CD14-positive monocyte (primary cell): ENCODE measurements around the gene LKAAEAR1. TPM values are rescaled to one million over a fixed set of nuclear protein-coding genes. Genes with fewer than 3 reads are reported as not detected.

Source experiments
- DNase-seq, 3 donors: peaks; one replicate each; pipeline ENCODE4 v3.0.0-alpha.2; 2011 to 2022
- H2AFZ ChIP-seq: 2 replicates; pipeline ENCODE4 v1.6.0; 2012; ENCODE audit warnings: mild to moderate bottlenecking, low read depth, low read length, inconsistent platforms; ENCODE audit not compliant: insufficient read depth, poor library complexity, severe bottlenecking
- H3K27ac ChIP-seq, 2 donors: 1 replicate in 1 of 2; 2 replicates in 1 of 2; pipeline ENCODE4 v1.5.1; 2012 to 2013; ENCODE audit warnings: low read length in 2 of 2, control low read depth in 1 of 2, inconsistent platforms in 1 of 2, low read depth in 1 of 2, mild to moderate bottlenecking in 1 of 2
- H3K27me3 ChIP-seq, 2 donors: one replicate each; pipeline versions ENCODE4 v1.6.0 to v1.6.1; 2011 to 2013; ENCODE audit warnings: low read length in 2 of 2; ENCODE audit not compliant: control insufficient read depth in 2 of 2, insufficient read depth in 2 of 2
- H3K36me3 ChIP-seq, 2 donors: replicated peaks in 1 of 2; 1 replicate in 1 of 2; 2 replicates in 1 of 2; pipeline versions ENCODE4 v1.5.1 to v1.6.1; 2012 to 2013; ENCODE audit warnings: low read length in 2 of 2, control low read depth in 1 of 2, inconsistent platforms in 1 of 2, mild to moderate bottlenecking in 1 of 2; ENCODE audit not compliant: insufficient read depth in 2 of 2, control insufficient read depth in 1 of 2
- H3K4me1 ChIP-seq, 2 donors: 1 replicate in 1 of 2; 2 replicates in 1 of 2; pipeline versions ENCODE4 v1.5.1 to v1.6.1; 2012 to 2013; ENCODE audit warnings: low read length in 2 of 2, control low read depth in 1 of 2, inconsistent platforms in 1 of 2, mild to moderate bottlenecking in 1 of 2, moderate library complexity in 1 of 2; ENCODE audit not compliant: insufficient read depth in 2 of 2, control insufficient read depth in 1 of 2
- H3K4me2 ChIP-seq: replicated peaks from 2 replicates; pipeline ENCODE3; 2012; ENCODE audit warnings: low read length, moderate library complexity, mild to moderate bottlenecking; ENCODE audit not compliant: poor library complexity, severe bottlenecking; ENCODE audit errors: extremely low read depth
- H3K4me3 ChIP-seq, 3 experiments: fragments of 200-600 bp in 1 of 3; sonication (generic) in 1 of 3; replicated peaks in 1 of 3; 1 replicate in 2 of 3; 2 replicates in 1 of 3; pipeline ENCODE4 v1.5.1; 2011 to 2013; ENCODE audit warnings: low read length in 3 of 3, mild to moderate bottlenecking in 3 of 3, control low read depth in 2 of 3, low read depth in 2 of 3, inconsistent platforms in 1 of 3, moderate library complexity in 1 of 3
- H3K79me2 ChIP-seq: 2 replicates; pipeline ENCODE4 v1.6.0; 2012; ENCODE audit warnings: mild to moderate bottlenecking, control low read depth, inconsistent platforms, low read length, moderate library complexity; ENCODE audit not compliant: insufficient read depth
- H3K9ac ChIP-seq: 2 replicates; pipeline ENCODE4 v1.6.0; 2017; ENCODE audit warnings: low read length, mild to moderate bottlenecking; ENCODE audit not compliant: insufficient read depth, poor library complexity, severe bottlenecking
- H3K9me3 ChIP-seq, 2 donors: replicated peaks in 1 of 2; 1 replicate in 1 of 2; 2 replicates in 1 of 2; pipeline versions ENCODE4 v1.5.1 to v1.6.1; 2012 to 2013; ENCODE audit warnings: low read length in 2 of 2, control low read depth in 1 of 2; ENCODE audit not compliant: control insufficient read depth in 1 of 2, insufficient read depth in 1 of 2
- H4K20me1 ChIP-seq: 2 replicates; pipeline ENCODE4 v1.6.0; 2012; ENCODE audit warnings: mild to moderate bottlenecking, low read length, control low read depth, moderate library complexity; ENCODE audit not compliant: insufficient read depth
- H3K27ac Mint-ChIP-seq, 7 donors: one replicate each; pipeline ENCODE4 v1.8.0; 2020; ENCODE audit warnings: mild to moderate bottlenecking in 7 of 7, mixed read lengths in 7 of 7, moderate library complexity in 6 of 7, inconsistent platforms in 2 of 7
- H3K27me3 Mint-ChIP-seq, 3 donors: one replicate each; pipeline ENCODE4 v1.8.0; 2021 to 2022; ENCODE audit warnings: low read depth in 3 of 3, mild to moderate bottlenecking in 3 of 3, mixed read lengths in 3 of 3, moderate library complexity in 3 of 3, inconsistent platforms in 1 of 3
- H3K36me3 Mint-ChIP-seq, 2 donors: one replicate each; pipeline ENCODE4 v1.8.0; 2020; ENCODE audit warnings: mixed read lengths in 2 of 2, inconsistent platforms in 1 of 2, mild to moderate bottlenecking in 1 of 2
- H3K4me1 Mint-ChIP-seq: one replicate; pipeline ENCODE4 v1.8.0; 2020; ENCODE audit warnings: mild to moderate bottlenecking, mixed read lengths
- H3K4me3 Mint-ChIP-seq, 2 donors: one replicate each; pipeline ENCODE4 v1.8.0; 2020; ENCODE audit warnings: mild to moderate bottlenecking in 2 of 2, mixed read lengths in 2 of 2, moderate library complexity in 1 of 2
- H3K9me3 Mint-ChIP-seq, 7 donors: one replicate each; pipeline ENCODE4 v1.8.0; 2020 to 2022; ENCODE audit warnings: mixed read lengths in 7 of 7, mild to moderate bottlenecking in 6 of 7, moderate library complexity in 6 of 7, inconsistent platforms in 2 of 7
- WGBS: methylation state at CpG from one replicate; pipeline ENCODE4 v1.1.5; 2013; ENCODE audit warnings: missing lambda C conversion rate; ENCODE audit not compliant: insufficient coverage; 5-methylcytosine and 5-hydroxymethylcytosine counted together
- intact Hi-C, 2 donors: fragments of 100-400 bp; cut with micrococcal nuclease; formaldehyde crosslinking; loops; one replicate each; pipeline versions ENCODE4 v1.15.0 to v1.15.1; 2023
- polyA plus RNA-seq, 3 donors: library from polyadenylated mRNA; depleted of rRNA in 1 of 3; unstranded in 2 of 3; stranded (reverse) in 1 of 3; fragments of 300-500 nt in 2 of 3; fragments of >200 nt in 1 of 3; fragmentation: Illumina TruSeq in 2 of 3; gene quantifications; 1 replicate in 2 of 3; 2 replicates in 1 of 3; pipeline ENCODE4 v1.2.3, GENCODE V29; 2012 to 2021
- TF ChIP-seq, protein P1 (sequence below): fragments of 200-600 bp; IDR thresholded peaks from one replicate; pipeline ENCODE4 v1.8.0; 2022; ENCODE audit warnings: antibody characterized with exemption, mild to moderate bottlenecking

The LKAAEAR1 gene
- polyA plus RNA-seq, 3 donors: 0.61 to 0.86 (median 0.64) TPM

DNA sequence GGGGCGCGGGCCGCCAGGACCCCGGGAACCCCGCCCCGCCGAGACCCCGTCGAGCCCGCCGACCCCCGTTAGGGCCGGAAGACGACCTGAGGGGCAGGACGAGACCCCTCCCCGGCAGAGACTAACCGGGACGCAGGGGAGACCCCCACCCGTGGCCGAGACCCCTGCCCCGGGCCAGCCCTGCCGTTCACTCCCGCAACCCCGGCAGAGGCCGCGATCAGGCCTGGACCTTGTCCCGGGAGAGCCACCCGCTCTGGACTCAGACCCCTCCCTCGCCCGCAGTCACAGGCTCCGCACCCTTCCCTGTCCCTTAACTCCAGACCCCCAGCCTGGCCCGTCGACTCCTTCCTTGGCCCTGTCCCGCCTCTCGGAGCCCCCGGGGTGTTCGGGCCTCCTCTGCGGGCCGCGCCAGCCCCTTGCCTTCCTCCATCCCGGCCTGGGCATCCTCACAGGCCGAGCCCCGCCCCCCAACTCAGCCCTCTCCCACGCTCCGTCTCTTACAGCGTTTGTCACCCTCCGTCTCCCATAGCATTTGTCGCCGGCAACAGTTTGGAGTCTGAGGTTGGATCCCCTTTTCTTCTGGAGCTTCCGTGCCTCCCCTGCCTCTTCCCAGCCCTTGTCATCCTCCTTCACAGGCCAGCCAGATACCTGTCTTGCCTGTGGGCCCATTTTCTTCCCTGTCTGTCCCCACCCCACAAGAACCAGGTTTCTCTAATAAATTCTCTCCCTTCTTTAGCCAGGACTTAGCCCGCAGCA, 20.6 kb downstream of the LKAAEAR1 start:
- no peak for DNase-seq
- H3K27me3 Mint-ChIP-seq: peaks cover 2 to 27% (median 20%) of the 10 kb centered on the region in 3 donors
- peak overlapping the region; percentile 82 to 87 for H3K4me3 Mint-ChIP-seq
- Histone ChIP-seq H3K4me3 (peak overlapping the region; percentile 65 to 82 (median 68)), H3K36me3 (no peaks in the 10 kb centered on the region), H4K20me1 (peaks cover 12% of the 10 kb centered on the region), H3K4me1 (peaks cover 32 to 52% of the 10 kb centered on the region in 2 donors), H2AFZ (peak overlapping the region; percentile 91), H3K27me3 (no peaks in the 10 kb centered on the region), H3K9ac (peak overlapping the region; percentile 68), H3K79me2 (peaks cover 4% of the 10 kb centered on the region), H3K27ac (peak overlapping the region in 1 of 2 donors; percentile 22), H3K4me2 (peak overlapping the region; percentile 92), H3K9me3 (no peaks in the 10 kb centered on the region)
- intact Hi-C loops: loop anchor here (1.0 to 10.0 kb wide), 6 partner anchors 15 to 539 kb away; partner anchors contain the start of genes PRPF6 (in 2 of the 2), RGS19 (in 2 of the 2), PPDPF (in 1 of the 2) and UCKL1 (in 1 of the 2)
- TF ChIP-seq, protein P1, sequence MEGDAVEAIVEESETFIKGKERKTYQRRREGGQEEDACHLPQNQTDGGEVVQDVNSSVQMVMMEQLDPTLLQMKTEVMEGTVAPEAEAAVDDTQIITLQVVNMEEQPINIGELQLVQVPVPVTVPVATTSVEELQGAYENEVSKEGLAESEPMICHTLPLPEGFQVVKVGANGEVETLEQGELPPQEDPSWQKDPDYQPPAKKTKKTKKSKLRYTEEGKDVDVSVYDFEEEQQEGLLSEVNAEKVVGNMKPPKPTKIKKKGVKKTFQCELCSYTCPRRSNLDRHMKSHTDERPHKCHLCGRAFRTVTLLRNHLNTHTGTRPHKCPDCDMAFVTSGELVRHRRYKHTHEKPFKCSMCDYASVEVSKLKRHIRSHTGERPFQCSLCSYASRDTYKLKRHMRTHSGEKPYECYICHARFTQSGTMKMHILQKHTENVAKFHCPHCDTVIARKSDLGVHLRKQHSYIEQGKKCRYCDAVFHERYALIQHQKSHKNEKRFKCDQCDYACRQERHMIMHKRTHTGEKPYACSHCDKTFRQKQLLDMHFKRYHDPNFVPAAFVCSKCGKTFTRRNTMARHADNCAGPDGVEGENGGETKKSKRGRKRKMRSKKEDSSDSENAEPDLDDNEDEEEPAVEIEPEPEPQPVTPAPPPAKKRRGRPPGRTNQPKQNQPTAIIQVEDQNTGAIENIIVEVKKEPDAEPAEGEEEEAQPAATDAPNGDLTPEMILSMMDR: no peak
- peaks cover 0 to 2% (median 0%) of the 10 kb centered on the region in 7 donors for H3K9me3 Mint-ChIP-seq
- no peaks in the 10 kb centered on the region for H3K36me3 Mint-ChIP-seq
- under 1% methylated on average over 50 of the region's 51 CpGs for WGBS
- H3K27ac Mint-ChIP-seq: peak overlapping the region in 5 of 7 donors; percentile 18 to 81 (median 50)
- peaks cover 44% of the 10 kb centered on the region for H3K4me1 Mint-ChIP-seq

DNA sequence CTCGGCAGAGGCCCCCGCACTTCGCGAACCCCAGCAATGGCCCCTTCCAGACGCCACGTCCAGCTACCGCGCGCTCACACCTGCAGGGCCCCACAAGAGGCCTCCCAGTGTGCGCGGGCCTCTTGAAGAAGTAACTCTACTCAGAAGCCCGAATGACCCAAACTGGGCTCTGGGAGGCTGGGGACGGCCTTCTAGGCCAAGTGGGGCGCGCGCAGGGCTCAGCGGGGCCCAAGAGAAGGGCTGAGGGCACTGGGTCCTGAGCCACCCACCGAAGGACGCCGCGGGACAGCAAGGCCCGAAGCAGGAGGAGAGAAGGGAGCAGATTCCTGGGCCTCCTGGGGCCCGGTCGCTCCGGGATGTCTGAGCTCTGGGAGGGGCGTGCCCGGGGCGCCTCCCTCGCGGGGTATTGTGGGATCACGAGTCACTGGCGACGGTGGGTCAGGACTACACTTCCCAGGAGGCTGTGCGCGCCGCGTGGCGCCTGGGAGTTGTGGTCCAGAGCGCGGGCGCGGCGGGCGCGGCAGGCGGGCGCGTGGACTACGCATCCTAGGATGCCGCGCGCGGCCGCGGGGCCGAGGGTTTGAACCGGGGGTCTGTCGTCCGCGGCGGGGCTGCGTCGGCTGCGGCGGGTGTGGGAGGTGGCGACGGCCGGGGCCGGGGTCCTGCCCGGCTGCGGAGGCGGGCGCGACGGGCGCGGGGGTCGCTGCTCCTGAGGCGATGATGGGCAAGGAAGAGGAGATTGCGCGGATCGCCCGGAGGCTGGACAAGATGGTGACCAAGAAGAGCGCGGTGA, 21.4 kb downstream of the LKAAEAR1 start, which contains the start of gene TCEA2:
TCEA2 (plus strand) TSS at position 603 of the 793 bp plus-strand sequence; CDS start at position 718, 115 bp downstream.
- Histone ChIP-seq H3K9ac (peak within 1 kb of the TSS; percentile 68), H3K4me1 (peaks cover 32 to 53% of the 10 kb centered on the region in 2 donors), H3K79me2 (peaks cover 4% of the 10 kb centered on the region), H3K27me3 (no peaks in the 10 kb centered on the region), H2AFZ (peak within 1 kb of the TSS; percentile 91), H4K20me1 (peaks cover 5% of the 10 kb centered on the region), H3K27ac (peak within 1 kb of the TSS in 1 of 2 donors; percentile 67), H3K4me2 (peak within 1 kb of the TSS; percentile 92), H3K36me3 (no peaks in the 10 kb centered on the region), H3K9me3 (no peaks in the 10 kb centered on the region), H3K4me3 (peak within 1 kb of the TSS; percentile 65 to 82 (median 68))
- Mint-ChIP-seq H3K4me3 (peak within 1 kb of the TSS; percentile 82 to 87), H3K36me3 (no peaks in the 10 kb centered on the region), H3K4me1 (peaks cover 42% of the 10 kb centered on the region), H3K27ac (peak within 1 kb of the TSS in 5 of 7 donors; percentile 18 to 81 (median 50)), H3K27me3 (peaks cover 2 to 29% (median 20%) of the 10 kb centered on the region in 3 donors), H3K9me3 (no peaks in the 10 kb centered on the region)
- TF ChIP-seq, protein P1: no peak
- WGBS: 7% methylated on average over 77 of the region's 85 CpGs
- peak; percentile 87 to 90 (median 89) for DNase-seq
- intact Hi-C loops: loop anchor here (1.0 to 10.0 kb wide), 6 partner anchors 16 to 538 kb away; partner anchors contain the start of genes PRPF6 (in 2 of the 2), RGS19 (in 2 of the 2), PPDPF (in 1 of the 2) and UCKL1 (in 1 of the 2)
